ENCODE results near the gene DDX21.
A peak's percentile ranks its signal among the peaks of the same experiment; 100 is the strongest.
"Not testable (repeated sequence)": the region's sequence is repeated elsewhere in the genome, so short reads cannot be mapped to it uniquely, and the experiment has no call there.

Gene DDX21

GRCh38 chr10:68955832-68956532 is at the start of gene DDX21:
TSS of gene DDX21 (plus strand) at chr10:68956170. CDS start at chr10:68956226, 56 bp downstream.
- Mint-ChIP-seq H3K4me1 (peaks cover 17 to 31% of the 10 kb centered on the region in 2 donors), H3K27me3 (no peaks in the 10 kb centered on the region), H3K4me3 (peak within 1 kb of the TSS; percentile 95 to 99), H3K27ac (peak within 1 kb of the TSS; percentile 99), H3K9me3 (no peaks in the 10 kb centered on the region), H3K36me3 (peaks cover 30 to 39% of the 10 kb centered on the region in 2 donors)
- ATAC-seq (replicated peaks) (peak; percentile 89 to 91), DNase-seq (peak; percentile 90)

DNA sequence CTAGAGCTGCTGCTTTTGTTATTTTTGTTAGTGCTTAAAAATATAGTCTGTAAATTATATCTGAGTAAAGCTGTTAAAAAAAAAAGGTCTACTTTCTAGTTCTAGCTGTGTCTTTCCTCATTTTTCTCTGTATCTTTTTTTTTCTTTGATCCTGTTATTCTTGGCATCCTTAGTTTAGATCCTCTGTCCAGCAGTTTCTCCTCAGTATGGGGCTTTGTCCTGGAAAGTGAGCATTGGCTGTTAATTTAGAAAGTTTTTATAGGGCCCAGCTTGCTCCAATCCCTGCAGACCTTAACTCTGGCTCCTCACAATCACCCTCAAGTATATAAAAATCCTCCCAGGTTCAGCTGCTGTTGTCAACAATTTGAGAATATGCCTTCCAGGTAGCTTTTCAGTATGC is 31.4 kb upstream of the DDX21 start:
- no peaks in the 10 kb centered on the region for H3K27me3 Mint-ChIP-seq
- no peak for ATAC-seq (replicated peaks)
- no peaks in the 10 kb centered on the region for H3K4me1 Mint-ChIP-seq
- peaks cover 23 to 36% of the 10 kb centered on the region in 2 donors for H3K36me3 Mint-ChIP-seq
- no peak overlapping the region for H3K4me3 Mint-ChIP-seq
- peak overlapping the region; percentile 73 for H3K27ac Mint-ChIP-seq
- no peak for DNase-seq
- H3K9me3 Mint-ChIP-seq: no peaks in the 10 kb centered on the region

GRCh38 chr10:68925489-68925888 is 30.5 kb upstream of the DDX21 start:
- ATAC-seq (replicated peaks) (no peak), DNase-seq (no peak)
- Mint-ChIP-seq H3K27ac (no peak overlapping the region), H3K9me3 (no peaks in the 10 kb centered on the region), H3K4me1 (no peaks in the 10 kb centered on the region), H3K36me3 (peaks cover 28 to 37% of the 10 kb centered on the region in 2 donors), H3K27me3 (no peaks in the 10 kb centered on the region), H3K4me3 (no peak overlapping the region)

GRCh38 chr10:68929157-68929556 is 26.8 kb upstream of the DDX21 start:
- H3K4me3 Mint-ChIP-seq; DNase-seq; H3K9me3 Mint-ChIP-seq; H3K27me3 Mint-ChIP-seq; H3K4me1 Mint-ChIP-seq; H3K27ac Mint-ChIP-seq; ATAC-seq (replicated peaks): not testable (repeated sequence)
- H3K36me3 Mint-ChIP-seq: peaks cover 33 to 49% of the 10 kb centered on the region in 2 donors

- ATAC-seq (replicated peaks); H3K9me3 Mint-ChIP-seq; H3K27me3 Mint-ChIP-seq; H3K4me1 Mint-ChIP-seq; H3K4me3 Mint-ChIP-seq; DNase-seq: not testable (repeated sequence)
- Mint-ChIP-seq H3K27ac (peak overlapping the region; percentile 2), H3K36me3 (peaks cover 30 to 42% of the 10 kb centered on the region in 2 donors)
These were observed 26.1 kb upstream of the DDX21 start for GRCh38 chr10:68929888-68930287.

GRCh38 chr10:68932860-68933259 is 23.1 kb upstream of the DDX21 start:
- peaks cover 32 to 49% of the 10 kb centered on the region in 2 donors for H3K36me3 Mint-ChIP-seq
- not testable (repeated sequence) for H3K27me3 Mint-ChIP-seq; H3K9me3 Mint-ChIP-seq; H3K4me1 Mint-ChIP-seq; H3K4me3 Mint-ChIP-seq; ATAC-seq (replicated peaks); DNase-seq; H3K27ac Mint-ChIP-seq

DNA sequence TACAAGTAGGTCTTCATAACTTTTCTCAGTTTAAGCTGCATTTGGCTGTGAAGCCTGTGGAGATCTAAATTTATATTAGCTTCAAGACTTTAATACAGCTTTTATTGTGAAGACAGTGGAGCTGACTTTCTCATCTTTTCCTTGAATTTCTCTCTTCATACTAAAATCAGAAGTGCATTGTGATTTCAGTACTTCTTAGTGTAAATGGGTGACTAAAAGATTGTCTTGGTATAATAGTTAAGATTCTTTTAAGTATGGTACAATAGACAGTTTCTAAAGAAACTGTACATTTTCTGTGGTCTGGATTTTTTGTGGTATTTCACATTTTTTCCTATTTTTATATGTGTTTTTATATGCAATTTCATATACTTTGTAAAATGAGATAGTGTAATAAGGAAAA is 21.0 kb upstream of the DDX21 start:
- H3K4me3 Mint-ChIP-seq: no peak overlapping the region
- ATAC-seq (replicated peaks): no peak
- no peaks in the 10 kb centered on the region for H3K9me3 Mint-ChIP-seq
- peaks cover 0 to 6% of the 10 kb centered on the region in 2 donors for H3K4me1 Mint-ChIP-seq
- DNase-seq: no peak
- H3K36me3 Mint-ChIP-seq: peaks cover 29 to 50% of the 10 kb centered on the region in 2 donors
- H3K27ac Mint-ChIP-seq: no peak overlapping the region
- no peaks in the 10 kb centered on the region for H3K27me3 Mint-ChIP-seq

DNA sequence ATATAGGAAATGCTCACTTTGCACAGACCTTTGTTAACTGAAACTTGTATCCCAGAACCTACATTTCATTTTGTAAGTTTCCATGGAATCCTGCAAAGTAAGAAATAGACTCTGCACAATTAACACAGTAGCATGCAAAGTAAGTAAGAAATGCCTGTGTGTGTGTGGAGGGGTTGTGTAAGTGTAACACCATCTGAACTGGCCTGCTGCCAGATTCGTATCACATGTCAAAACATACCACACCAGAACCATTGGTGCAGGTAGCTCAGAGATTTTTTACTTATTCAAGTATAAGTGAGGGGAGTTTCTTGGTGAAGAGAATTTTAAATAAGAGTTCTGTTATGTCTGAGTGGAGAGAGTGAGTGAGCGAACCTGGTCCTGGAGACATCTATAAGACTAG is 17.9 kb upstream of the DDX21 start:
- peak overlapping the region; percentile 11 for H3K27ac Mint-ChIP-seq
- H3K27me3 Mint-ChIP-seq: no peaks in the 10 kb centered on the region

DNA sequence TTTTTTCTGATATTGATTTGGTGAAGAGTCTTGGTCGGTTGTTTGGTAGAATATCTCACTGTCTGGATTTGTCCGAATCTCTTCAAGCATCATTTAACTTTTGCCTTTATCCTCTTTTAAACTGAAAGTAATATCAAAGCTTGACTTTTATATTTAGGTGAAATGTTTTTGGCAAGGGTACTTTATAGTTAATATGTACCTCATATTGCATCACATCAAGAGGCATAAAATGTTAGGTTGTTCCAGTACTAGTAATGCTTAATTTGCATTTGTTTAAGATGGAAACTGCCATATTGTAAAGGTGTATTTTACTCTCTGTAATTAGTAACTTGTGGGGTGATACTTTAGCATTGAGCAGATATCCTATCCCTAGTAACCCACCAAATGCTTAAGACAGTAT is 17.1 kb upstream of the DDX21 start:
- DNase-seq: no peak
- Mint-ChIP-seq H3K4me3 (no peak overlapping the region), H3K27ac (no peak overlapping the region), H3K9me3 (no peaks in the 10 kb centered on the region), H3K27me3 (no peaks in the 10 kb centered on the region), H3K4me1 (no peaks in the 10 kb centered on the region), H3K36me3 (peaks cover 17 to 25% of the 10 kb centered on the region in 2 donors)
- no peak for ATAC-seq (replicated peaks)

More for the DNA sequence above, 17.9 kb upstream of the DDX21 start:
- DNase-seq: no peak
- H3K4me1 Mint-ChIP-seq: no peaks in the 10 kb centered on the region
- H3K36me3 Mint-ChIP-seq: peaks cover 17 to 25% of the 10 kb centered on the region in 2 donors
- H3K4me3 Mint-ChIP-seq: no peak overlapping the region
- ATAC-seq (replicated peaks): no peak
- H3K9me3 Mint-ChIP-seq: no peaks in the 10 kb centered on the region

DNA sequence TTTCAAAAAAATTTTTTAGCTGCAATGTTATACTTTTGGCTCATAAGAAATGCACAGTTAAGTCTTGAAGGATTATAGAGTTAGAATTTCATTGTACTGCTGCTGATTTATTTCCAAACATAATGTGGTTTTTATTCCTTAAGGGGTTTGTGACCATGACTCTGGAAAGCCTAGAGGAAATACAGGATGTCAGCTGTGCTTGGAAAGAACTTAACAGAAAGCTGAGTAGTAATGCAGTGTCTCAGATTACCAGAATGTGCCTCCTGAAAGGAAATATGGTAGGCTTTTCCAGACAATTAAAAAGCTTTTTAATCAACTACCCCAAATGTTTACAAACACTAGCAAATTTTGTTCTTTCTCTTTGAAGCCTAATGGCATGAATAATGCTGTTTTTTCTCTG is 15.1 kb upstream of the DDX21 start:
- not testable (repeated sequence) for ATAC-seq (replicated peaks); H3K4me3 Mint-ChIP-seq; DNase-seq; H3K4me1 Mint-ChIP-seq; H3K27ac Mint-ChIP-seq; H3K27me3 Mint-ChIP-seq; H3K9me3 Mint-ChIP-seq
- H3K36me3 Mint-ChIP-seq: peaks cover 22 to 30% of the 10 kb centered on the region in 2 donors

- ATAC-seq (replicated peaks) (no peak), DNase-seq (no peak)
- H3K36me3 Mint-ChIP-seq: peaks cover 10 to 18% of the 10 kb centered on the region in 2 donors
- no peaks in the 10 kb centered on the region for H3K27me3 Mint-ChIP-seq
- no peak overlapping the region for H3K4me3 Mint-ChIP-seq
- H3K4me1 Mint-ChIP-seq: no peaks in the 10 kb centered on the region
- no peak overlapping the region for H3K27ac Mint-ChIP-seq
- no peaks in the 10 kb centered on the region for H3K9me3 Mint-ChIP-seq
These were observed 5.4 kb upstream of the DDX21 start for GRCh38 chr10:68950598-68950997.

DNA sequence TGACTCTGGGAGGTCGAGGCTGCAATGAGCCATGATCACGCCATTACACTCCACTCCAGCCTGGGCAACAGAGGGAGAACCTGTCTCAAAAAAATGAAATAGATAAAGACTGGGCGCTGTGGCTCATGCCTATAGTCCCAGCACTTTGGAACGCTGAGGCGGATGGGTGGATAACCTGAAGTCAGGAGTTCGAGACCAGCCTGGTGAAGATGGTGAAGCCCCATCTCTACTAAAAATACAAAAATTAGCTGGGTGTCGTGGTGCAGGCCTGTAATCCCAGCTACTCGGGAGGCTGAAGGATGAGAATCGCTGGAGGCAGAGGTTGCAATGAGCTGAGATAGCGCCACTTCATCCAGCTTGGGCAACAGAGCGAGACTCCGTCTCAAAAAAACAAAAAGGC is 1.1 kb upstream of the DDX21 start:
- H3K36me3 Mint-ChIP-seq: peaks cover 27 to 36% of the 10 kb centered on the region in 2 donors
- peak overlapping the region; percentile 44 to 99 for H3K4me3 Mint-ChIP-seq
- no peak for DNase-seq
- peaks cover 15 to 27% of the 10 kb centered on the region in 2 donors for H3K4me1 Mint-ChIP-seq
- H3K27me3 Mint-ChIP-seq: no peaks in the 10 kb centered on the region
- H3K9me3 Mint-ChIP-seq: no peaks in the 10 kb centered on the region
- H3K27ac Mint-ChIP-seq: peak overlapping the region; percentile 80
- ATAC-seq (replicated peaks): no peak

DNA sequence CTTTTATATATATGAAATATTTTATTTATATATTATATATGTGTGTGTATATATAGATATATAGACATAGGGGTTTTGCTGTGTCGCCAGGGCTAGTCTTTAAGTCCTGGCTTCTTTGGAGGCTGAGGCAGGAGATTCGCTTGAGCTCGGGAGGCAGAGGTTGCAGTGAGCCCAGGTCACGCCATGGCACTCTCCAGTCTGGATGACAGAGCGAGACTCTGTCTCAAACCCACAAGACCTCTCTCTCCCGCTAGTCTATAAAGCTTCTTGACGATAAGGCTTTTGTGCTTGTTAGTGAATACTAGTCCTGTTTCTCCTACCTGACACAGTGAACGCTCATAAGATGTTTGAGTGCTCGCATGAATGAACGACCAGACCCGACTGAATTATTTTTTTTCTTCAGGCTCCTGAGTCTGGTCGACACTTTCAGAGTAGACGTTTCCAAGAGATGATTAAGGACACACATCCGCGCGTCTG is 577 bp upstream of the DDX21 start:
- H3K36me3 Mint-ChIP-seq: peaks cover 30 to 39% of the 10 kb centered on the region in 2 donors
- peak overlapping the region; percentile 95 to 99 for H3K4me3 Mint-ChIP-seq
- peaks cover 17 to 31% of the 10 kb centered on the region in 2 donors for H3K4me1 Mint-ChIP-seq
- H3K27me3 Mint-ChIP-seq: no peaks in the 10 kb centered on the region
- DNase-seq (no peak), ATAC-seq (replicated peaks) (peak; percentile 24 to 34)
- H3K27ac Mint-ChIP-seq: peak overlapping the region; percentile 99
- no peaks in the 10 kb centered on the region for H3K9me3 Mint-ChIP-seq

DNA sequence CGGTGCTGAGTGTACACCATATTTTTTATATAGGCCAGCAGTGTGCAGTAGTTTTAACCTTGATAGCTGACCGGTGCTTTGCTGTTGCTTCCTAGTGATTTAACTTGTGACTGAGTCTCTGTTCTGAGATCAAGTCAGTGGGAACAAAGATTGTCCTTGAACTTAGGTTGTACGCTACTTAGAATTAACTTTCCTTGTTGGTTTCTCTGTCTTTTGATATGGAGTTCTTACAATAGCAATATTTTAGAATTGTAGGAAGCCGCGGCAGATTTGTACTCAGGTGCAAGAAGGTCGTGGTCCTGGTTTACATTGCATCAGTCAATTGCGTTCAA is 1.3 kb downstream of the DDX21 start:
- no peaks in the 10 kb centered on the region for H3K27me3 Mint-ChIP-seq
- no peak for DNase-seq
- H3K4me3 Mint-ChIP-seq: peak overlapping the region; percentile 95 to 99
- no peak for ATAC-seq (replicated peaks)
- peak overlapping the region; percentile 99 for H3K27ac Mint-ChIP-seq
- peaks cover 30 to 46% of the 10 kb centered on the region in 2 donors for H3K36me3 Mint-ChIP-seq
- peaks cover 20 to 39% of the 10 kb centered on the region in 2 donors for H3K4me1 Mint-ChIP-seq
- no peaks in the 10 kb centered on the region for H3K9me3 Mint-ChIP-seq

GRCh38 chr10:68957654-68958053 is 1.7 kb downstream of the DDX21 start:
- Mint-ChIP-seq H3K4me3 (peak overlapping the region; percentile 95 to 99), H3K9me3 (no peaks in the 10 kb centered on the region), H3K36me3 (peaks cover 31 to 47% of the 10 kb centered on the region in 2 donors), H3K27ac (peak overlapping the region; percentile 99), H3K27me3 (no peaks in the 10 kb centered on the region), H3K4me1 (peaks cover 20 to 41% of the 10 kb centered on the region in 2 donors)
- ATAC-seq (replicated peaks): no peak
- no peak for DNase-seq

Data from stimulated activated naive B cell treated with anti-CD40 and anti-IgM and Interleukin-4, amounts not matched to agents 10 μg/mL and 1 μg/mL and 100 μg/mL, for 72 hours (primary cell).